ENCODE measurements around the gene USH2A.

The USH2A gene

GRCh38 chr1:215789981-215790380 lies 633.3 kb downstream of the USH2A start:
- no peak for DNase-seq
- in situ Hi-C loops (cut with MboI; ENCODE audit: low pct_unique_long_range_greater_than_20kb, low sequenced_read_pairs), result no loop called here

GRCh38 chr1:215786997-215787396 lies 636.3 kb downstream of the USH2A start:
- no peak for DNase-seq
- in situ Hi-C loops (cut with MboI; ENCODE audit: low pct_unique_long_range_greater_than_20kb, low sequenced_read_pairs), result no loop called here

- DNase-seq, result no peak
These were observed 642.6 kb downstream of the USH2A start for GRCh38 chr1:215780641-215781040.

GRCh38 chr1:215780139-215780538 lies 643.1 kb downstream of the USH2A start:
- in situ Hi-C loops (cut with MboI; ENCODE audit: low pct_unique_long_range_greater_than_20kb, low sequenced_read_pairs), result no loop called here
- no peak for DNase-seq

More at GRCh38 chr1:215780641-215781040, 642.6 kb downstream of the USH2A start:
- in situ Hi-C loops (cut with MboI; ENCODE audit: low pct_unique_long_range_greater_than_20kb, low sequenced_read_pairs), result no loop called here

DNA sequence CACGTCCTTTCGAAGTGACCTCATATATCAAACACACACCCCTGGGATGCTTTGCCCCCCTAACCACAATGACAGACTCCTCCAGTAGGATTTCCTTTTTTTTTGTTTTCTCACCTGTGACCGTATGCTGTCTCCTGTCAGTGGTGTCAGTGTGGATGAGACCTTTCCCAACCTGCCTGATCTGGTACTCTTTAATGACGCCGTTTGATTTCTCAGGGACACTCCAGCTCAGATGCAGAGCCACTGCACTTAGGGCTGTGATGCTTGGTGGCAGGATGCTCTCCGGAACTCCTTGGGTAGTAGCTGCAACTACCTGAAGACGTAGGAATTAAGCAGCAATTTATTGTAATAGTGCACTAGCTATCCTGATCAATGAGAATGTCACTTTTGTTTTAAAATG lies 643.5 kb downstream of the USH2A start:
- DNase-seq, result no peak
- in situ Hi-C loops (cut with MboI; ENCODE audit: low pct_unique_long_range_greater_than_20kb, low sequenced_read_pairs), result no loop called here

DNA sequence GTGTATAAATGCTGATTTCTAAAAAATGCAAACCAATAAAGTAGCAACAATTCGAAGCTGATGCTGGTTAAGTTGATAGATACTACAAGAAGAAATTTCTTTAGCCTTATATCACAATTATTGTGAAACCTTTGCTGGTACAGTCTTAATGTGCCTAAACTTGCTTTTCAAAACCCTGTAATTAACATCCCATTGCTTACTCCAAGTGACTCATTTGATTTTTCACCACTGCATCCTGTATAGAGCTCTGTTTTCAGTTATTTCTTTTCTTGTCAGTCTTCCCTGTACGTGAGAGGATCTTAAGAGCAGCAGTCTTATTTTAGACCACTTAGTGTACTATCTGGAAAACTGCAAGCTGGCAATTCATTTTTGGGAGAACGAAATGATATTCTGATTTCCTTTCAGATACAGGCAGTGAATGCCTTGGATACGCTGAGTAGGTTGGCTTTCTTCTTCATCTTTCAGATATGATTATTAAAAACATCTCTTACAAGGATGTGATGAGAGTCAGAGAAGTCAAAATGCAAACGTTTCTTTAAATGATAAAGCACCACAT lies 645.8 kb downstream of the USH2A start:
- no peak for DNase-seq
- in situ Hi-C loops (cut with MboI; ENCODE audit: low pct_unique_long_range_greater_than_20kb, low sequenced_read_pairs), result no loop called here

- in situ Hi-C loops (cut with MboI; ENCODE audit: low pct_unique_long_range_greater_than_20kb, low sequenced_read_pairs), result no loop called here
- DNase-seq, result no peak
These were observed 646.9 kb downstream of the USH2A start for GRCh38 chr1:215776336-215776735.

- DNase-seq, result no peak
- in situ Hi-C loops (cut with MboI; ENCODE audit: low pct_unique_long_range_greater_than_20kb, low sequenced_read_pairs), result no loop called here
These were observed 651.1 kb downstream of the USH2A start for GRCh38 chr1:215772151-215772550.

GRCh38 chr1:215768303-215768702 lies 654.9 kb downstream of the USH2A start:
- DNase-seq, result no peak
- in situ Hi-C loops (cut with MboI; ENCODE audit: low pct_unique_long_range_greater_than_20kb, low sequenced_read_pairs), result no loop called here

- DNase-seq, result no peak
- in situ Hi-C loops (cut with MboI; ENCODE audit: low pct_unique_long_range_greater_than_20kb, low sequenced_read_pairs), result no loop called here
These were observed 655.5 kb downstream of the USH2A start for GRCh38 chr1:215767761-215768160.

DNA sequence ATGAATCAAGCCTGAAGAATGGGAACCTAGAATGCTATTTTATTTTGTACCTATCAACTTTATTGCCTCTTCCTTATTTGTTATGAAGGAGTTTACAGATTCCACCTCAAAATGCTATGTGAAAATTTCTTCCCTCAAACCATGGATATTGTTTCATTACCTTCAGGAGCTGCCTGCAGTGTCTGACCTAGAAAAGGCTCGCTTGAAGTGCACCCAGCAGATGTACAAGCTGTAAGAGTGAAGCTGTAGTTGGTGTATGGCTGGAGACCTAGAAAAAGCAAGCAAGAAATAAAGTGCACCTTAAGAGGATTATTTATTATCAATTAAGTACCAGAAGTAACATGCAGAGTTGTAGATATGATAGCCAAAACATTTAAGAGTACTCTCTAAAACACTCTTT lies 656.7 kb downstream of the USH2A start:
- in situ Hi-C loops (cut with MboI; ENCODE audit: low pct_unique_long_range_greater_than_20kb, low sequenced_read_pairs), result no loop called here
- no peak for DNase-seq

GRCh38 chr1:215765833-215766232 lies 657.4 kb downstream of the USH2A start:
- no peak for DNase-seq
- in situ Hi-C loops (cut with MboI; ENCODE audit: low pct_unique_long_range_greater_than_20kb, low sequenced_read_pairs), result no loop called here

DNA sequence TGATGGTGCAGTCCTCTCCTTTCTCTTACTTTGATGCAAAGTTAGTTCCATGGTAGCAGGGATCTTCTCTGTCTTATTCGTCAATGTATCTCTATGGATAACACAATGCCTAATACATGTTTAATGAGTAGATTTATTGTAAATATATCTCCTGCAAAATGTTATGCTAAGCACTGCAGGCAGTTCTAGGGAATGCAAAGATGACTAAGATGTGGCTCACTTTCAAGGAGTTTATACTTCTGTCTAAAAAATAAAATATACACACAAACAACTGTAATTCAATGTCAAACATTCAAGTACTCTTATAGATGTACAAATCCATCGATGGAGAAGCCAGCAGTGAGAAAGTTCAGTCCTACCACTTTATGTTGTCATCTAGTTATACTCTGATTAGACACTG lies 661.8 kb downstream of the USH2A start:
- no peak for DNase-seq
- in situ Hi-C loops (cut with MboI; ENCODE audit: low pct_unique_long_range_greater_than_20kb, low sequenced_read_pairs), result no loop called here

DNA sequence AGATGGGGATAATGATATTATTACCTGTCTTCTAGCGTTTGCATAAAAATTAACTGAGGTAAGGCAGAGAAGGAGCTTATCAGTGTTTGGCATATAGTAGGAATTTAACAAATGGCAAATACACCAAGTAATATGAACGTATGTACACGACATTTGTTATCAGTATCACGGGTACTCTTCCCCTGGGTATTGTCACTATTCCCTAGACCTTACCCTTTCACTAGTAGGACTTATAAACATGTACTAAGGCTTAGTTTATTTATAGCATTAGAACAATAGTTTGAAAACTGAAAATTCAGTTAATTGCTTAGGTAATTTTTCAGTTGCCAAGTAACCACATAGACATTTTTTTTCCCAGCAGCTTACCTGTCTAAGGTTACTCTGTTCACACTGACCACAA lies 669.1 kb downstream of the USH2A start:
- in situ Hi-C loops (cut with MboI; ENCODE audit: low pct_unique_long_range_greater_than_20kb, low sequenced_read_pairs), result no loop called here
- DNase-seq, result no peak

DNA sequence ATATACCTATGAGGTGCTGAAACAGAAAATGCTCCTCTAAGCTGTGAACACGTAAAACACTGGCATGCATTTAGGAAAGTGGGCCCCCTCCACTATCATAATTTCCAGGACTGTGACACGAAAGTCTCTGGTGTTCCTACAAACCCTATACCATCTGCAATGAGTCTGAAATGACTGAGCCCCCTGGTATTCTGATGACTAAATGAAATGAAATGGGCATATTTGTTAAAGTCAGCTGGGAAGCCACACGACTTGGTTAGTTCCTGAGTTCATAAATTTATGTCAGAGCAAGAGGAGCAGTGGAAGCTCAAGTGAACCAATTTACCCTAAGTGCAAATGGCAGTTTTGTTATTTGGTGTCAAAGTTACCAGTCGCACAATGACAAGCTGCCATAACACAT lies 673.8 kb downstream of the USH2A start:
- DNase-seq, result no peak
- in situ Hi-C loops (cut with MboI; ENCODE audit: low pct_unique_long_range_greater_than_20kb, low sequenced_read_pairs), result no loop called here

DNA sequence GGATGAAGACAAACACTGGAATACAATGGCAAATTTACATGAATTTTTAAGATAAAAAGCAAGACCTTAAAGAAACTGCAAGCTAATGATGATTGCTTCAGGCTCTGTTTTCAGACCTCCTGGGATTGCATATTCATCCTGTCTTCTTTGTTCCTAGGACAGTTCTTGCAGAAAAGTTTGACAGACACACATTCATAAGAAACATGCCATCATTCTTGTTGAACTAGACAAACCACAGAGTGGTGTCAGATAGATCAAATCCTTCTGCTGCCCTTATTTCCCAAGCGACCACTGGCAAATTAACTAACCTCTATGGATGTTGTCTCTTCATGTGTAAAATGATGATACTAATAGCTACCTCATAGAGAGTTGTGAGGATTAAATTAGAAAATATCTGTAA lies 674.8 kb downstream of the USH2A start:
- DNase-seq, result no peak
- in situ Hi-C loops (cut with MboI; ENCODE audit: low pct_unique_long_range_greater_than_20kb, low sequenced_read_pairs), result no loop called here

- no peak for DNase-seq
- in situ Hi-C loops (cut with MboI; ENCODE audit: low pct_unique_long_range_greater_than_20kb, low sequenced_read_pairs), result no loop called here
These were observed 678.8 kb downstream of the USH2A start for GRCh38 chr1:215744419-215744818.

DNA sequence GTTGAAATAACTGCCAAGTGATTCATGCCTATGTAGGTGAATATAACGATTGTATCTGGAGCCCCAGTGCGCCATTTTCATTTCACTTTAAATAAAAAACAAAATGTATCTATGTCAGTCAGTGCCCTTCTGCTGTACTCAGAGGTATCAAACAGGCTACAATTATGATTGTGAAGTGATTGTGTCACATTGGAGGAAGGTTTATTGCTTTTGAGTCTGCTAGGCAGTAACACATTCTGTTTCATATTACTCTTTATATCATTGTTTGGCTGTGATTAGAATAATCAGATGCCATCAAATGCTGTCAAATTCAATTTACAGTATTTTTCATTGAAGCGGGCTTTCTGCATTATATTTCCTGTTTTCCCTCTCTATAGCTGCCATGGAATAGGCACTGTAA lies 684.2 kb downstream of the USH2A start:
- in situ Hi-C loops (cut with MboI; ENCODE audit: low pct_unique_long_range_greater_than_20kb, low sequenced_read_pairs), result no loop called here
- no peak for DNase-seq

DNA sequence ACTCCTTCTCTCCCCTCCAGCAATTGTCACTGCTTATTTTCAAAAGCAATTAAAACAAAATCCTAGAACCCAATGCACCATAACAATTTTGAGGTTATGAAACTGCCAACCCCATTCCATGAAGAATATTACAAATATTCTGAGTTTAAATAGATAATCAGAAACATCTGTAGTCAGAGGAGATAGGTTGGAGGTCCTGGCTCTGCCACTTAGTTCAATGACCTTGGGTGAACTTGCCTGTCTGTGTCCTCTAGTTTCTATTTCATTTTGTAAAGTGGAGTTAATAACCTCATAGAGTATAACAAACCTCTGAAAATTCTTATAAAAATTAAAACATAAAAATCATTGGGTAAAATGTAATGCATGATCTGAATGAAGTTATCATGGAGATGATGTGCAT lies 691.5 kb downstream of the USH2A start:
- DNase-seq, result no peak
- in situ Hi-C loops (cut with MboI; ENCODE audit: low pct_unique_long_range_greater_than_20kb, low sequenced_read_pairs), result no loop called here

DNA sequence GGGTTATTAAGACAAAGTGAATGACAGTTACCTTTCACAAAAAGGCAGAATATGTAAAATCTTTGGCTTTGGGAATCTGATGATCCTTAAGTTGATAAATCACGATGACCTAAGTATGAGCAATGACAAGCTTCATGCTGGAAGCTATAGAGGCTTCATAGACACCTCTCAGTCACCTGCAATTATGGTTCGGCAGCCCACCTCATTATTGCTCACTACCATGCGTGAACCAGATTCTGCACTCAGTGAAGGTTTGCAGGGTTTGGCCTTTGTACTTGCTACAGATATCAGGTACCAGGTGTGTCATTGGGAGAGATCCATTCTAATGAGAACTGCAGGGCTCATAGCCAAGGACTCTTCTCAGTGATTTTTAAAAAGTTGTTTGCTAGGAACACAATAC lies 692.6 kb downstream of the USH2A start:
- no peak for DNase-seq
- in situ Hi-C loops (cut with MboI; ENCODE audit: low pct_unique_long_range_greater_than_20kb, low sequenced_read_pairs), result no loop called here

GRCh38 chr1:215728169-215728568 lies 695.1 kb downstream of the USH2A start:
- no peak for DNase-seq
- in situ Hi-C loops (cut with MboI; ENCODE audit: low pct_unique_long_range_greater_than_20kb, low sequenced_read_pairs), result no loop called here

DNA sequence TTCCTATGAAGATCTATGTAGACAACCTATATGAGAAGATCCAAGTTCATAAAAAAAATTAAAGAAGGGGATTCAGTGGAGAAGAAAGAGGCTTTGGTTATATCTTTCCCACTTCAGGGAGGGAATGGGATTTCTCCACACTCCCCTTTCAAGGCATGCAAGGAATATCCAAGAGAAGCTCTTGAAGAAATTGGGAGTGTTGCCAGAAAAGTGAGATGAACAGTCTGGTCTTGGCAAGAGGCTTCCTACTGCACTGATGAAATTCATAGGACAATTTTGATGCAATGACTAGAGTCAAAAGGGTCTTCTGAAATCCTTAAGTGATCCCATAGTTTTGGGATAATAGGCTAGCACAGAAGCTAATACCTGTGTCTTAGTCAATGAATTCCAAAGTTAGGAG lies 703.1 kb downstream of the USH2A start:
- DNase-seq, result no peak
- in situ Hi-C loops (cut with MboI; ENCODE audit: low pct_unique_long_range_greater_than_20kb, low sequenced_read_pairs), result no loop called here

Measured in KBM-7 (cell line).